Activated T-helper 17 cell treated with anti-CD3 and anti-CD28 coated beads, Interleukin-2, amount 50 U/mL, for 72 hours (primary cell): ENCODE data around the gene FMC1. TPM values are rescaled to one million over a fixed set of nuclear protein-coding genes. Genes with fewer than 3 reads are reported as not detected.
"Not testable (repeated sequence)": the region's sequence is repeated elsewhere in the genome, so short reads cannot be mapped to it uniquely, and the experiment has no call there.

Experiments used
- ATAC-seq: fragments of 150-1000 bp; cut with Tn5 transposase; replicated peaks from 2 replicates; pipeline ENCODE4 v1.10.0; 2021; ENCODE audit warnings: mild to moderate bottlenecking, moderate library complexity
- H3K27ac Mint-ChIP-seq: one replicate; pipeline ENCODE4 v1.8.0; 2022; ENCODE audit warnings: mixed read lengths
- H3K27me3 Mint-ChIP-seq: one replicate; pipeline ENCODE4 v1.8.0; 2022; ENCODE audit warnings: mixed read lengths
- H3K36me3 Mint-ChIP-seq: one replicate; pipeline ENCODE4 v1.8.0; 2022; ENCODE audit warnings: low read depth, mild to moderate bottlenecking, mixed read lengths
- H3K4me1 Mint-ChIP-seq: one replicate; pipeline ENCODE4 v1.8.0; 2022; ENCODE audit warnings: mixed read lengths
- H3K4me3 Mint-ChIP-seq: one replicate; pipeline ENCODE4 v1.8.0; 2022; ENCODE audit warnings: mild to moderate bottlenecking, mixed read lengths
- H3K9me3 Mint-ChIP-seq: one replicate; pipeline ENCODE4 v1.8.0; 2022; ENCODE audit warnings: mixed read lengths
- total RNA-seq, 2 donors: library from RNA; stranded (reverse); gene quantifications; one replicate each; pipeline ENCODE4 v1.2.3, GENCODE V29; 2022

Gene FMC1
- total RNA-seq, 2 donors from 2014 or later: 3.0 to 6.7 TPM

DNA sequence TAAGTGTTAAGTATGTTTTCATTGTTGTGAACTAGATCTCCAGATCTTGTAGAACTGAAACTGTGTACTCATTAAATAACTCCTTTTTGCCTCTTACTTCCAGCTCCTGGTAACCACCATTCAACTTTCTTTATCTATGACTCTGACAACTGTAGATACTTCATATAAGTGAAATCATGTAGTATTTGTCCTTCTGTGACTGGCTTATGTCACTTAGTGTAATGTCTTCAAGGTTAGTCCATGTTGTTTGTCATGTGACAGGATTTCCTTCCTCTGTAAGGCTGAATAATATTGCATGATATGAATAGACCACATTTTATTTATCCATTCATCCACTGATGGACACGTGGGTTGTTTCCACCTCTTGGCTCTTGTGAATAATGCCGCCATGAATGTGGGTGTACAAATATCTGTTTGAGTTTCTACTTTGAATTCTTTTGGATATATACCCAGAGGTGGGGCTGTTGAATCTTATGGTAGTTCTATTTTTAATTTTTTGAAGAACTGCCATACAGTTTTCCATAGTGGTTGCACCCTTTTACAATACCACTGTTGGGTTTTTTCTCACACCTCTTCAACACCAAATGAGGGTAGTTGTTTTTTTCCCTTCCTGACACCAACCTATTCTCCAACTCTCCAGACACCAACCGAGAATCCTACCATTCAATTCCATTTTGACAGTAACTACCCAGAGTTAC, 10.7 kb upstream of the FMC1 start:
- peak; percentile 89 for ATAC-seq
- Mint-ChIP-seq H3K4me3 (no peak overlapping the region), H3K27ac (peak overlapping the region; percentile 23), H3K36me3 (no peaks in the 10 kb centered on the region), H3K4me1 (peaks cover 6% of the 10 kb centered on the region), H3K27me3 (no peaks in the 10 kb centered on the region), H3K9me3 (no peaks in the 10 kb centered on the region)

DNA sequence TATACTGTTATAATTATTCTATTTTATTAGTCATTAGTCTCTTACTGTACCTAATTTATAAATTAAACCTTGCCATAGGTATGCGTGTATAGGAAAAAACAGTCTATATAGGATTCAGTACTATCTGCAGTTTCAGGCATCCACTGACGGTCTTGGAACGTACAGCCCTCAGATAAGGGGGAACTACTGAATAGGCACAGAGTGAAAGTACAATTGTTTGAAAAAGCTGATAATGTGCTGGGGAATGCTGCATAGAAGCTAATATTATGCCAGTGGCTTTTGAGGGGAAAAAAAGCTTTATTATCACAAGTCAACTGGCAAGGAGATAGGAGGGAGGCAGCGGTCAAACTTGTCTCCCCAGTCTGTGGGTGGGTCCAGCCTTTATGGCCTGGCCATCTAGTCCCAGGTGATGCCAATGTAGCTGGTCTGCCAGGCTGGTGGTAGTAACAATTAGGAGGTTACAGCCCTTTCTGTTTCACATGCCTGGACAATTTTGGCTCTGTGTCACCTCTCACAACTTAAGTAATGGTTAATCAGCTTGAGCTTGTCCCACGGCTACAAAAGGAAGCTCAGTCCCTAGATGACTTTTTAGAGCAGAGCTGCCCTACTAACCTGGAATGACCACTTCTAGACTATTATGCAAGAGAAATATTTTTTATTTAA, 8.3 kb upstream of the FMC1 start:
- no peaks in the 10 kb centered on the region for H3K9me3 Mint-ChIP-seq
- no peak overlapping the region for H3K27ac Mint-ChIP-seq
- ATAC-seq: no peak
- peaks cover 6% of the 10 kb centered on the region for H3K4me1 Mint-ChIP-seq
- H3K27me3 Mint-ChIP-seq: no peaks in the 10 kb centered on the region
- no peak overlapping the region for H3K4me3 Mint-ChIP-seq
- no peaks in the 10 kb centered on the region for H3K36me3 Mint-ChIP-seq

DNA sequence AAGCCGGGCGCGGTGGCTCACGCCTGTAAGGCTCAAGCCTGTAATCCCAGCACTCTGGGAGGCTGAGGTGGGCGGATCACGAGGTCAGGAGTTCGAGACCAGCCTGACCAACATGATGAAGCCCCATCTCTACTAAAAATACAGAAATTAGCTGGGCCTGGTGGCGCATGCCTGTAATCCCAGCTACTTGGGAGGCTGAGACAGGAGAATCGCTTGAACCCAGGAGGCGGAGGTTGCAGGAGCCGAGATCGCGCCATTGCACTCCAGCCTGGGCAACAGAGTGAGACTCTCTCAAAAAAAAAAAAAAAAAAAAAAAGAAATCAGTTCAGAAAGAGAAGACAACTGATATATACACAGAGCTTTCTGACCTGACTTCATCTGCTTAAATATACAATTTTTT, 7.7 kb upstream of the FMC1 start:
- H3K9me3 Mint-ChIP-seq, H3K4me1 Mint-ChIP-seq, H3K36me3 Mint-ChIP-seq, H3K4me3 Mint-ChIP-seq, ATAC-seq, H3K27me3 Mint-ChIP-seq, H3K27ac Mint-ChIP-seq: not testable (repeated sequence)

DNA sequence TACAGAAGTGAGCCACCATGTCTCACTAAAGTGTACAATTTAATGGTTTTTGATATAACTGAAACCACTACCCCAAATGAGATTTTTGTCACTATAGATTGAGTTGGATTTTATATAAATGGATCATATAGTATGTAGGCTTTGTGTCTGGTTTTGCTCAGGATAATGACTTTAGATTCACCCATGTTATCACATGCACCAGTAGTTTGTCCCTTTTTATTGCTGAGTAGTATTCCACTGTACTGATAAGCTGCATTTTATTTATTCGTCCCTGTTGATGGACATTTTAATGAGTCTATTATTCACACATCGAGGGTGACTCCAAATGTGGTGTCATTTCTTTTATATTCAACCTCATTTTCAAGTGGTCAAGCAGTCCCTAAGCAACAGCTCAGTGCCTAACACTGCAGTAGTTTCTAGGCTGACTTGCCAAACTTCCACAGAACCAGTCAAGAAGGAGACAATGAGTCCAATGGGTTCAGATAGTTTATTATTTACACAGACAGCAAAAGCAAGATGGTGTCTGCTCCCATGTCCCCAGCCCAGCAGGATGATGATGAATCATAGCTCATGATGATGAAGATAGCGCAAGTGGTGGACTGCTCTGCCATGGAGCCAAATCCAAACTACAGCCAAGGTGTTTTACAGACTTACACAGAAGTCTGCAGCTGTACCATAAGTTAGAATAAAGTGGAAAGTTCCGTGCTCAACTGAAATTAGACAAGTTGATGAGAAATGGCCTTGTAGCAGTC, 6.6 kb upstream of the FMC1 start:
- ATAC-seq: no peak
- H3K4me3 Mint-ChIP-seq: no peak overlapping the region
- peaks cover 6% of the 10 kb centered on the region for H3K36me3 Mint-ChIP-seq
- peaks cover 4% of the 10 kb centered on the region for H3K9me3 Mint-ChIP-seq
- H3K27ac Mint-ChIP-seq: no peak overlapping the region
- H3K27me3 Mint-ChIP-seq: no peaks in the 10 kb centered on the region
- H3K4me1 Mint-ChIP-seq: peaks cover 12% of the 10 kb centered on the region

DNA sequence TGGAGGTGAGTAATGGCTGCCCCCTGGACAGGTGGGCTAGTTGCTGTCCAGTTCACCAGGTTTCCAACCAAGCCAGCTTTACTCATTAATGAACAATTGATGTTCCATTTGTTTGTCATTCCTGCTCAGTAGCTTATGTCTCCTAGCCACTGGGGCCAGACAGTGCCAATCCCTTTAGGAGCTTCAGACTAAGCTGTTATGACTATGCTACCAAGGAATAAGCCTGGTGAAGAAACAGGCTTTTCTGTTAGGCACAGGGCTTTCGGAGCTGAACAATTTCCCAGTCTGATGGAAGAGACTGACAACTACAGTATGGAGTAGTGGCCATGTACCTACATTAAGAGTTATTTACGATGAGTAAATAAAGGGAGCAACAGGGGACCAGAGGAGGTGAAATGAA, 2.1 kb upstream of the FMC1 start:
- peaks cover 25% of the 10 kb centered on the region for H3K36me3 Mint-ChIP-seq
- peak overlapping the region; percentile 93 for H3K4me3 Mint-ChIP-seq
- peaks cover 4% of the 10 kb centered on the region for H3K27me3 Mint-ChIP-seq
- H3K9me3 Mint-ChIP-seq: peaks cover 9% of the 10 kb centered on the region
- H3K4me1 Mint-ChIP-seq: peaks cover 22% of the 10 kb centered on the region
- ATAC-seq: no peak
- H3K27ac Mint-ChIP-seq: peak overlapping the region; percentile 100

DNA sequence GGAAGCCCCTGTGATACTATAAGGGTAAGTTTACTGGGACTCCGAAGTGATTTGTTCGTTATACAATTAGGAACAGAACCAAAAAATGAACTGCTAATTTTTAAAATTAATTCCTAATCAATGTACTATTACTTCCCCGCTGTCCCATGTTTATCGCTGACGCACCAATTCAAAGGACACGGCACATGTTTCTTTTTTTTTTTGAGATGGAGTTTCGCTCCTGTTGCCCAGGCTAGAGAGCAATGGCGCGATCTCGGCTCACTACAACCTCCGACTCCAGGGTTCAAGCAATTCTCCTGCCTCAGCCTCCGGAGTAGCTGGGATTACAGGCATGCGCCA, 1.5 kb upstream of the FMC1 start:
- Mint-ChIP-seq H3K27ac (peak overlapping the region; percentile 100), H3K9me3 (peaks cover 9% of the 10 kb centered on the region), H3K36me3 (peaks cover 25% of the 10 kb centered on the region), H3K4me1 (peaks cover 22% of the 10 kb centered on the region), H3K4me3 (peak overlapping the region; percentile 93), H3K27me3 (peaks cover 4% of the 10 kb centered on the region)
- ATAC-seq: no peak

DNA sequence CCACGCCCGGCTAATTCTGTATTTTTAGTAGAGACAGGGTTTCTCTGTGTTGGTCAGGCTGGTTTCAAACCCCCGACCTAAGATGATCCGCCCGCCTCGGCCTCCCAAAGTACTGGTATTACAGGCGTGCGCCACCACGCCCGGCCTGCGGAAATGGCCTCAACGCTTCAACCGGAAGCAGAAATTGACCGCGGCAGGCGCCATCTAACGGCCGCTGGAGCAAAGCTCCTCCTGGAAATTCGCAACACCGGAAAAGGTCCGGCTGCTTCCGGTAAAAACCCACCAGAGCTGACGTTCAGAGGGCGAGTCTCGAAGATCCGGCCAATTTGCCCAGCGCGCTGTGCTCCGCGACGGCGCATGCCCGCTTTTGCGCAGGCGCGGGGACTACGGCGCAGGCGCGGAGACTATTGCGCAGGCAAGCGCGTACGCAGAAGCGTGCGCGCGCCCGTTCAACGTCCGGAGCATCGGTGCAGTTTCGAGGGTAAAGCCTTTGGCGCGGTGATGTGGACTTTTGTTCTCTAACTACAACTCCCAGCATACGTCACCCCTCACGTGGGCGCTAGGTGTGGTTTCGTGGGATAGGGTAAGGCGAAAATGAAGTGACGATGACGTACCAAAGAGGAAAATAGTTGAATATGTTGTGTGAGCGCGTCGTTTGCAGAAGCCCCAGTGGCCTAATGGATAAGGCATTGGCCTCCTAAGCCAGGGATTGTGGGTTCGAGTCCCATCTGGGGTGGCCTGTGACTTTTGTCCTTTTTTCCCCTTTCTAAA, 915 bp upstream of the FMC1 start:
- peak; percentile 83 for ATAC-seq
- Mint-ChIP-seq H3K27me3 (peaks cover 4% of the 10 kb centered on the region), H3K9me3 (peaks cover 9% of the 10 kb centered on the region), H3K36me3 (peaks cover 25% of the 10 kb centered on the region), H3K4me1 (peaks cover 22% of the 10 kb centered on the region), H3K27ac (peak overlapping the region; percentile 100), H3K4me3 (peak overlapping the region; percentile 93)

DNA sequence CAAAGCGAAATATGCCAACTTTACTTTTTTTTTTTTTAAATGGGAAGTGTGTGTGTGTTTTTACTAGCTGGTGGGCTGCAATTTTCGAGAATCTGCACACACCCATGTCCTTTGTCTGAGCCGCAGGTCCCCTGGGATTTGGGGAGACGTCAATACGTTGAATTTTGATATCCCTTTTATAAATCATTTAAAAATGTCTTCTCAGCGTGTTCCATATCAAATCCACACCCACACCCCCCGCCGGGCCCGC, 404 bp upstream of the FMC1 start:
- H3K4me3 Mint-ChIP-seq: peak overlapping the region; percentile 93
- peak overlapping the region; percentile 100 for H3K27ac Mint-ChIP-seq
- peaks cover 25% of the 10 kb centered on the region for H3K36me3 Mint-ChIP-seq
- H3K4me1 Mint-ChIP-seq: peaks cover 22% of the 10 kb centered on the region
- no peak for ATAC-seq
- peaks cover 9% of the 10 kb centered on the region for H3K9me3 Mint-ChIP-seq
- H3K27me3 Mint-ChIP-seq: peaks cover 4% of the 10 kb centered on the region

DNA sequence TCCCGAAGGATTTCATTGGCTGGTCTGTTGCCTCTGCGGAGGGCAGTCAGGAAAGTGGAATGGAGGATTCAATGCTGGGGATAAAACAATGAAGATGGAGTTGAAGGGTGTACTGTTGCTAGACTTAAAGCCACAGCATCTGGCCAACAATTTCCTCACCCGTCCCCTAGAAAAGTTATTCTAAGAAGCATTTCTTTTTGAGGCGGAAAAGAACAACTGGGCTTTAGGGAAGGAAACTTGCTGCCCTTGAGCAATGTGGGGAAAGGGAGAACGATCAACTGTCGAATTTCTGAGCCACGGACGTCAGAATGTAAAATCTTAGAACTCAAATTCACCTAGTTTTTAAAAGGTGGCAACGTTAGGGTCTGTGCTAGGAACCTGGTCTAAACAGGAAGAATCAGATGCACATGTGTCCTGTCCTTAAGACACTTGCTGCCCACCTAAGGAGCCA, 664 bp downstream of the FMC1 start:
- H3K4me3 Mint-ChIP-seq: peak overlapping the region; percentile 93
- H3K27me3 Mint-ChIP-seq: peaks cover 4% of the 10 kb centered on the region

DNA sequence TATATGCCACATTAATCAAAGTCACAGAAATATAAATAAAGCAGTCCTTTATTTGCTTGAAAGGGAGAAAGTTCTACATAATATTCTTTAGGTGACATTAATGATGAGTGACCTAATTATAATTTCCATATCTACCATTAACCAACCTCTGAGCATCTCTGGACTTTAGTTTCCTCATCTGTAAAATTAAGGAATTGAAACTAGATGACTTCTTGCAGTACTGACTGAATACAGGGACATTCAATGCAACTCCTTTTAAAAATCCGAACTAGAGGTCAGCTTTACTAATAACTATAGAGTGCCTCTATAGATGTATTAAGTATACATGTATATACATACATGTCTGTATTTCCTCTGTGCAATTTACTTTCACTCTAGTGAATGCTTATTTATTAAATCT, 3.9 kb downstream of the FMC1 start:
- H3K27me3 Mint-ChIP-seq: peaks cover 4% of the 10 kb centered on the region
- H3K4me3 Mint-ChIP-seq: no peak overlapping the region
- H3K36me3 Mint-ChIP-seq: peaks cover 50% of the 10 kb centered on the region
- peaks cover 16% of the 10 kb centered on the region for H3K4me1 Mint-ChIP-seq
- no peak for ATAC-seq
- no peak overlapping the region for H3K27ac Mint-ChIP-seq
- peaks cover 5% of the 10 kb centered on the region for H3K9me3 Mint-ChIP-seq

More for the DNA sequence above, 664 bp downstream of the FMC1 start:
- peaks cover 22% of the 10 kb centered on the region for H3K4me1 Mint-ChIP-seq
- ATAC-seq: no peak
- H3K9me3 Mint-ChIP-seq: peaks cover 9% of the 10 kb centered on the region
- peaks cover 34% of the 10 kb centered on the region for H3K36me3 Mint-ChIP-seq
- H3K27ac Mint-ChIP-seq: peak overlapping the region; percentile 100

DNA sequence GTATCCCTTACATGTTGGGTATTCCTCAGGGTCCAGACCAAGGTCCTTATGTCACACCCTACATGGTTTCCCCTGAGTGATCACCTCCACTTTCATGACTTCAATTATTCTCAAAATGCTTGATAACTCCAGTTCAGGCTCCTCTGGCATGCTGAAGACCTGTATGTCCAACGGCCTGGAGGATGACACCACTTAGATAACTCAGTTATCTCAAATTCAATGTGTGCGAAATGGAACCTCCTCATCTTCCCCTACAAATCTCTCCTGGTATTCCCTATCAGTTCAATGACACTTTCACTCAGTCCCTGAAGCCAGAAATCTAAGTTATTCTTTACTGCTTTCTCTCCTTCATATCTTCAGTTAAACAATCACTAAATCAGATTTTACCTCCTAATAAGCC, 9.9 kb downstream of the FMC1 start:
- Mint-ChIP-seq H3K27me3 (no peaks in the 10 kb centered on the region), H3K4me1 (no peaks in the 10 kb centered on the region), H3K9me3 (no peaks in the 10 kb centered on the region), H3K36me3 (peaks cover 48% of the 10 kb centered on the region), H3K4me3 (no peak overlapping the region), H3K27ac (no peak overlapping the region)
- ATAC-seq: no peak

DNA sequence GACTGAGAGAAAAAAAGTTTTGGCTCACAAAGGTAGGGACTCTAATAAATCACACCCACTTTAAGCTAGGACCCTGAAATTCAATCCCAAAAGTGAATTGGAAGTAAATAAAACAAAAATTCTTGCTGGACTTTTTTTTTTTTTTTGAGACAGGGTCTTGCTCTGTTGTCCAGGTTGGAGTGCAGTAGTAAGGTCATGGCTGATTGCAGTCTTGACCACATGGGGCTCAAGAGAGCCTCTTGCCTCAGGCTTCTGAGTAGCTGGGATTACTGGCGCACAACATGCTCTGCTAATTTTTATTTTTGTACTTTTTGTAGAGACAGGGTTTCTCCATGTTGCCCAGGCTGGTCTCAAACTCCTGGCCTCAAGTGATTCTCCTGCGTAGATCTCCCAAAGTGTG, 13.6 kb downstream of the FMC1 start:
- ATAC-seq: no peak
- H3K27me3 Mint-ChIP-seq: no peaks in the 10 kb centered on the region
- no peaks in the 10 kb centered on the region for H3K9me3 Mint-ChIP-seq
- no peak overlapping the region for H3K4me3 Mint-ChIP-seq
- H3K4me1 Mint-ChIP-seq: no peaks in the 10 kb centered on the region
- peaks cover 33% of the 10 kb centered on the region for H3K36me3 Mint-ChIP-seq
- H3K27ac Mint-ChIP-seq: no peak overlapping the region

DNA sequence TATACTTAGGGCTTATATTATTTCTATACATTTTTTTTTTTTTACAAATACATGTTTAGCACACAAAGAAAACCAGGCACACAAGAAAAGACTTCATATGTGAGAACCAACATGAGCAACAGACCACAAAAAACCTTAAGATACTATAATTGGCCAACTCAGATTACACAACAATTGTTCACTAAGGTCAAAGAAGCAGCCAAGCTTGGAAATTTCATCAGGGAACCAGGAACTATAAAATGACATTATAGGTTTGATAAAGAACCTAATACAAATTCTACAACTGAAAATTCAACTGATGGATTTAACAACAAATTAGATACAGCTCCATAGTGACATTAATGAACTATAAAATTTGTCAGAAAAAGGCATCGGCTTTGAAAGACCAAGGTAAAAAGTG, 14.2 kb downstream of the FMC1 start:
- peaks cover 33% of the 10 kb centered on the region for H3K36me3 Mint-ChIP-seq
- H3K9me3 Mint-ChIP-seq: no peaks in the 10 kb centered on the region
- H3K4me3 Mint-ChIP-seq: no peak overlapping the region
- no peaks in the 10 kb centered on the region for H3K4me1 Mint-ChIP-seq
- H3K27ac Mint-ChIP-seq: no peak overlapping the region
- H3K27me3 Mint-ChIP-seq: no peaks in the 10 kb centered on the region
- no peak for ATAC-seq

DNA sequence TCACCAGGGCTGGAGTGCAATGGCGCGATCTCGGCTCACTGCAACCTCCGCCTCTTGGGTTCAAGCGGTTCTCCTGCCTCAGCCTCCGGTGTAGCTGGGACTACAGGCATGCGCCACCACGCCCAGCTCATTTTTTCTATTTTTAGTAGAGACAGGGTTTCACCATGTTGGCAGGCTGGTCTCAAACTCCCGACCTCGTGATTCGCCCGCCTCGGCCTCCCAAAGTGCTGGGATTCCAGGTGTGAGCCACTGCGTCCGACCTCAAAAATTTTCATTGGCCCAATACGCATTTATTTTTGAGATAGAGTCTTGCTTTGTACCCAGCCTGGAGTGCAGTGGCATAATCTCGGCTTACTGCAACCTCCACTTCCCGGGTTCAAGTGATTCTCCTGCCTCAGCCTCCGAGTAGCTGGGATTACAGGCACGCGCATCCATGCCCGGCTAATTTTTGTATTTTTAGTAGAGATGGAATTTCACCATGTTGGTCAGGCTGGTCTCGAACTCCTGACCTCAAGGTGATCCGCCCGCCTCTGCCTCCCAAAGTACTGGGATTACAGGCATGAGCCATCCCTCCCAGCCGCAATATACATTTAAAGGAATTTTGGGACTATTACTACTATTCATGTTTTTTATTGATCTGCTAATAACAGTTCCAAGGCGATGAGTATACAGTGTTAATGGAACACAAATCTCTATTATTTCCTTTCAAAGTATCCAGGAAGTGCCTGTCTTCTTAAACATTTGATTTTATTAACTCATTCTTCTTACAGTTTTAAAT, 16.8 kb downstream of the FMC1 start:
- Mint-ChIP-seq H3K27ac (peak overlapping the region; percentile 100), H3K36me3 (peaks cover 43% of the 10 kb centered on the region), H3K4me3 (peak overlapping the region; percentile 99)
- H3K27me3 Mint-ChIP-seq, H3K4me1 Mint-ChIP-seq, H3K9me3 Mint-ChIP-seq, ATAC-seq: not testable (repeated sequence)
